GM06990 (cell line): ENCODE measurements around the gene TTLL5.

Source experiments
- DNase-seq: peaks from one replicate; pipeline ENCODE4 v3.0.0-alpha.2; 2011; ENCODE audit not compliant: insufficient read length; ENCODE audit errors: extremely low read depth
- H3K27me3 ChIP-seq: replicated peaks from 2 replicates; pipeline ENCODE4 v1.6.0; 2011; ENCODE audit warnings: low read length; ENCODE audit not compliant: control insufficient read depth, insufficient read depth
- H3K36me3 ChIP-seq: 2 replicates; pipeline ENCODE4 v1.5.1; 2011; ENCODE audit warnings: low read length; ENCODE audit not compliant: control insufficient read depth, insufficient read depth
- H3K4me3 ChIP-seq: replicated peaks from 2 replicates; pipeline ENCODE4 v1.5.1; 2011; ENCODE audit warnings: low read depth, mild to moderate bottlenecking, control low read depth, low read length
- CTCF ChIP-seq: IDR thresholded peaks from 2 replicates; pipeline ENCODE4 v1.5.1; 2011; ENCODE audit warnings: low read length, control low read depth, mild to moderate bottlenecking, inconsistent platforms; ENCODE audit not compliant: insufficient read depth, poor library complexity, severe bottlenecking

Gene TTLL5

GRCh38 chr14:75907756-75908359, 246.8 kb downstream of the TTLL5 start:
- Histone ChIP-seq H3K4me3 (no peak overlapping the region), H3K36me3 (no peaks in the 10 kb centered on the region; the same call in 1 of the 2 replicates), H3K27me3 (no peaks in the 10 kb centered on the region)
- DNase-seq, result no peak
- no peak for TF ChIP-seq CTCF

GRCh38 chr14:75909630-75910029, 248.6 kb downstream of the TTLL5 start:
- H3K4me3 ChIP-seq, result no peak overlapping the region
- H3K36me3 ChIP-seq, result no peaks in the 10 kb centered on the region
- DNase-seq, result no peak
- no peak for TF ChIP-seq CTCF
- no peaks in the 10 kb centered on the region for H3K27me3 ChIP-seq

DNA sequence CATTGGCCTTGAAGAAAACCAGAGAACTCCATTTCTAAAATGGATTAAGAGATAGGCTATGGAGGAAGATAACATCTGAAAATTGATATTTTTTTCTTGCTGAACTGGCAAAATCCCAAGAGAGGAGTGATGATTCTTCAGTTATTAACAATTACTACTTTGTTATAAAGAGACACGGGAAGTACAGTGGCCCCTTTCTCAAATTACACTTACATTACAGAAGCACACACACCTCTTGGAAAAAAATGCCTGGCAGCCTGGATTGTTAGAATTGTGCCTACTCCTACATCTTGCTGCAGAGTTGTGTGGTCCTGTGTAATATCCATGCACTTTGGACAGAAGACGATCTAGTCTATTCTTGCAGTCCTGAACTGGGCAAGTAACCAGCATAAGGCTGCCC, 249.0 kb downstream of the TTLL5 start:
- no peak overlapping the region for H3K4me3 ChIP-seq
- TF ChIP-seq CTCF, result no peak
- DNase-seq, result no peak
- no peaks in the 10 kb centered on the region for H3K27me3 ChIP-seq
- no peaks in the 10 kb centered on the region for H3K36me3 ChIP-seq

DNA sequence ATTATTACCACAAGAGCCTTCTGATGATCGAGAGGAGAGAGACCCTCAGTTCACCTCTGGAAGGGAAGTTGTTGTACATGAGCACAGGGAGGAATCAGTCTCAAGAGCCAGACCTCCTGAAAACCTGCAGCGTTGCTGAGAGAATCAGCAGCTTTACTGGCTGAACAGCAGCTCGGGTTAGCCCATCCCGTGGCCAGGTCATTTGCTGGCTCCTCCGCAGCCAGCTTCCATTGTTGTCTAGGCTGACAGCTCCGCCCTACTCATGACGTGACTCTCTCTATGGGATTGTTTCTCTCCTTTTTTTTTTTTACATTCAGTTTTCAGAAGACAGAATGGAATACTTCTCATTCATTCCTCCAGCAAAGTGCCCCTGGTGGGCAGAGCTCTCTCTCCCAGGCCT, 250.8 kb downstream of the TTLL5 start:
- no peak overlapping the region for H3K4me3 ChIP-seq
- no peak for TF ChIP-seq CTCF
- H3K27me3 ChIP-seq, result no peaks in the 10 kb centered on the region
- no peaks in the 10 kb centered on the region for H3K36me3 ChIP-seq
- DNase-seq, result no peak

GRCh38 chr14:75913183-75913582, 252.1 kb downstream of the TTLL5 start:
- DNase-seq, result no peak
- H3K36me3 ChIP-seq, result no peaks in the 10 kb centered on the region
- no peak for TF ChIP-seq CTCF
- H3K27me3 ChIP-seq, result no peaks in the 10 kb centered on the region
- no peak overlapping the region for H3K4me3 ChIP-seq

GRCh38 chr14:75915045-75915444, 254.0 kb downstream of the TTLL5 start:
- Histone ChIP-seq H3K4me3 (no peak overlapping the region), H3K27me3 (no peaks in the 10 kb centered on the region), H3K36me3 (no peaks in the 10 kb centered on the region)
- DNase-seq, result no peak
- no peak for TF ChIP-seq CTCF
